IPS-NIHi7 (cell line): ENCODE data around the gene UNKL.

Experiments used
- DNase-seq: peaks from one replicate; pipeline ENCODE4 v3.0.0; 2012; ENCODE audit warnings: mixed read lengths; ENCODE audit errors: extremely low spot score

Gene UNKL

GRCh38 chr16:1431497-1432270, 17.2 kb upstream of the UNKL start:
- DNase-seq, result no peak

DNA sequence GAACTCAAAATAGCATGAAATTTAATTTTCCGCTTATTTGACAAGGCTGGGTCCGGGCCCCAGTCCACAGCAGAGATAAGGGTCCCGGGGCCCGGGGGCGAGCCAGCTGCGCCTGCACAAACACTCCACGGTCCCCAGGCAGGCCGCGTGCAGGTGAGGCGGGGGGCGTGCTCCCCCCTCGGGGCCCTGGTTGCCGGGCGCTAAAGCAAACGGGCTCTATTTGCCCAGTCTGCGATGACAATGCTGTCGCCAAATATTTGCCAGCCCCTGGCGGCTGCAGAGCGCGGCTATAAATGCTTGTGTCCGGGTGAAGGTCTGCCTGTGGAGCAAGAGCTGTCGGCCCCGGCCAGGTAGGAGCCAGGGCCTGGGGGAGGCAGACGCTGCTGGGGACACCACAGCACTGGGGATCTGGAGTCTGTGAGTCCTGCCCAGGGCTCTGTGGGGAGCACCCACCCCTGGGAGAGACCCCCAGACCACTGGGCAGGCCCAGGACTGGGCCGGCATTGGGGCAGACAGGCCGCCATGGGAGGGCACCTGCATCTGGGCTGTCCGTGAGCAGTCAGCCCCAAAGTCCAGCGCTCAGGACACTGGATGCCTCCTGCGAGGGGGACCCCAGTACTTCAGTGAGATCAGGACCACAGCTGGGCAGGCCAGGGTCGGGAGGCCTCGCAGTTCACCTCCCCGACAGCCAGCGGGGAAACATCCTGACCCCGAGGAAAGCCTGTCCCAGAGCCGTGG, 16.4 kb upstream of the UNKL start, which contains the start of gene PERCC1:
PERCC1 (plus strand) TSS at position 320 of the 738 bp plus-strand sequence. CDS start 1,516 bp downstream, outside the sequence.
- no peak for DNase-seq

DNA sequence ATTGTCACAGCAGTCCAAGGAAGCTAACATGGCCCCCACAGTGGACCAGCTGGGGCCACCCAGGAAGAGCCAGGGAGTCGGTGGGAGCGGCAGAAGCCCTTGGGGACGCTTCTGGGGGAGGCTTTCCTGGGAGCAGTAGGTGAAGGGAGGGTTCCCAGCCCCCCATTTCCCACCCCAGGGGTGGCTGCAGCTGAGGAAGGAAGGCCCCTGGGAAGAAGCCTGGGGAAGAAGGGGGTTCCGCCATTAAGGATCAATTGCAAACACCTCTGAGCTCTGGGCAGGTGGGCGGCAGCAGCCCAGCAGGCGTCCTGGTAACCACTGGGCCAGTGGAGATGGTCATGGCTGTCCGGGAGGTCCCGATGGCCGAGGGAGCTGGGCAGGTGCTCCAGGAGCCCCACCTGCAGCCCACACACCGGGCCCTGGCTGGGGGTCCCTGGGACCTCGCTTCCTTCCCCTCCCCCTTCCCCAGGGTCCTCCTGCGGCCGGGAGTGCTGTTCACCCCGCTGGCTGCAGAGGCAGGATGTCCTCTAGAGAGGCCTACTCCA, 15.8 kb upstream of the UNKL start:
- DNase-seq, result no peak

DNA sequence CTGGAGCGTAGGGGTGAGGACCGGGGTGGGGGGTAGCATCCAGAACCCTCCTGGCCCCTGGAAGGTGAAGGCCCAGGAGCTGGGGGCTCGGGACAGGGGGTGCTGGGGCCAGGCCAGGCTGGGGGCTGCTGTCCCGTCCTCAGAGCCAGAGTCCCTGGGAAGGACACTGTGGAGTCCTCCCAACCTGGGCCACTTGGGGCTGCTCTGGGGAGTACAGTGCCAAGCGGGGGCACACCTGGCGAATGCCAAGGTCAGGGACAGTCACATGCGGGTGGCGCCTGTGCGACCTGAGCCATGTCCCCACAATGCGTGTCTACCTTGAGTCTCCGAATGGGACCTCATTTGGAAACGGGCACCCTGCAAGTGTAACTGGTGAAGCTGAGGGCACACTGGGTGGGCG, 15.1 kb upstream of the UNKL start:
- DNase-seq, result no peak

DNA sequence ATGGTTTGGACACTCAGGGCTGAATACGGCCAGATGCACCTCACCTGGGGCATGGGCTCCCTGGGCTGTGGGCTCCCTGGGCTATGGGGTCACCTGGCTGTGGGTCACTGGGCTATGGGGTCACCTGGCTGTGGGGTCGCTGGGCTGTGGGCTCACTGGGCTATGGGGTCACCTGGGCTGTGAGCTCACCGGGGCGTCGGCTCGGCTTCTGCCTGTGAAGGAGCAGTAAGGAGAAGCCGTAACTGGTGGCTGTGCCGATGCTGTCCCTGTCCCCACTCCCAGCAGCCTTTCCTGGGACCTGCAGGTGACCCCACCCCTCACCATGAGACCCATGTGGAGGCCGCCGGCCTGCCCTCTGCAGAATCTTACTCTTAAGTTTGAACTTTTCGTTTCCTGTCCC, 14.5 kb upstream of the UNKL start:
- DNase-seq, result no peak

DNA sequence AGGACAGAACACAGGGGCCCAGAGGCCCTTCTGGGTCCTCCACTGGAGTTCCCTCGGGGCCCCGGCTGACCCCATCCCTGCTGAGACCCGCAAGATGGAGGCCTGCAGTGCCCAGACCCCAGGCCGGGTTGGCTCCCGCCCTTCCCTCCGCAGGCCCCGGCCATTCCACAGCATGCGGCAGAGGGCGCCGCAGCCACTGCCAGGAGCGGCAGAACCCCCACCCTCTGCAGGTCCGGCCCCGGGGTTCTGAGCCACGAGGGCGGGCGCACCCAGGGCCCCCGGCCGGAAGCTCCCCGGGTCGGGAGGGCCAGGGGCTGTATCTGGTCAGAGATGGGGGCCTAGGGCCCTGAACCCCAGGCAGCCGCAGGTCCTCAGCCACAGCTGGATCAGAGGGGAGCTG, 14.0 kb upstream of the UNKL start:
- peak; percentile 88 for DNase-seq

- no peak for DNase-seq
Observed at GRCh38 chr16:1427473-1428461, 13.3 kb upstream of the UNKL start.

DNA sequence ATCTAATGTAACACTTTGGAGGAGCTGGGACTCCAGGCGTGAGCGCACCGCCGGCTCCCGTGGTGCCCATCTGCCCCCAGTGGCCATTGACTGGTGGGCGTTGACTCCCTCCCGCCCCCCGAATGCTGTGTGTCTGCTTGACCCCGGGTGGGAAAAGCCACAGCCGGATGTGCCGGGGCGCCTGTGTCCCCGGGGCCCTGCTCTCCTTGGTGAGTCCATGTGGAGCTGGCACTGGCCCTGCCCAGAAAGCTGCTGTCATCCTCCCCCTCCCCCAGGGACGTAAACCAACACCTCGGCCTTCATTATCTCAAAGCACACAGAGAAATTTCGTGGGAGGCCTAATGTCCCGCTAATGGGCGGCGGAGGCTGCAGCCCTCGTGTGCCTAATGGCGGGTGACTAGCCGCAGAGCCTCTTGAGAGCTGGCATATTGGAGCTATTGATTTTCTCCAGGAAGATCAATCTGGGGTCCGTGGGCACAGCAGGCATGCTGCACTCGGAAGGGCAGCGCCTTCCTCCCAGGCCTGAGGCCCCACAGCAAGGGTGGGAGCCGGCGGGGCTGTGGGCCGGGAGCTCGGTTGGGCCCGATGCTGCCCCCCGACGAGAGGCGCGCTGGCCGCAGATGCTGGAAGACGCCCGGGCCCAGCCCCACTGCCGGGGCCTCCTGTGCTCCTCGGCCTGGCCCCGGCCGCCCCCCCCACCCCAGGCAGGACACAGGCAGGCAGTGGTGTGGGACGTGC, 12.4 kb upstream of the UNKL start:
- no peak for DNase-seq

DNA sequence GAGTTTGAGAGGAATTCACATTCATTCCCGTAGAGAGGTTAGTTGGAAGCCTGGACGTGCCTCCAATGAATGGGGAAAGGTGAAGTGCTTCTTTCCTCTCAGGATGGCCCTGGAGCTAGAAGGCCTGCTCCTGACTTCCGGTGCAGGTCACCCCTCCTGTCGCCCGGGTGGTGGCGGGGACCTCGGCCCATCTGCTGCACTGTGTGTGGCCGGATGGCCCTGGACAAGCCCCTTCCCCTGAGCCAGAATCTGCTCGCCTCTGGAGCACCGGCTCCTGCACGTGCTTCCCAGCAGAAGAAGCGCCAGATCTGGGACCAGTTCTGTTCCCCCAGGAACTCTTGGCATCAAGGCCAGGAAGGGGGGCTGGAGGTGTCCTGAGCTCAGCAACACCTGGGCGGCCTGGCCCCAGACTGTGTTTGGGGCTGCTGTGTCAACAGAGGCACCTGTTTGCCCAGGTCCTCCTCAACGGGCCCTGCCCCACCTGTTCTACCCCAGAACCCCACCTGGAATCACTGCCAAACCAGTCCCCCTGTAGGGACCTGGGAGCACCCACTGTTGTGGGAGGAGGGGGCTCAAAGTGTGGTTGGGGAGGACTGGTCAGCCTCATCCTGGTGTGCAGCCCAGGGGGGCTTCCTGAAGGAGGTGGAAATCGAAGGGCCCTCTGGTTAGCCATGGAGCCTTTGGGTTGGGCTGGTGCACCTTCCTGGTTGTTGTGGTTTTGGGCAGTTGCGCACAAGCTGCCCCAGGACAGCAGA, 11.3 kb upstream of the UNKL start:
- DNase-seq, result no peak

DNA sequence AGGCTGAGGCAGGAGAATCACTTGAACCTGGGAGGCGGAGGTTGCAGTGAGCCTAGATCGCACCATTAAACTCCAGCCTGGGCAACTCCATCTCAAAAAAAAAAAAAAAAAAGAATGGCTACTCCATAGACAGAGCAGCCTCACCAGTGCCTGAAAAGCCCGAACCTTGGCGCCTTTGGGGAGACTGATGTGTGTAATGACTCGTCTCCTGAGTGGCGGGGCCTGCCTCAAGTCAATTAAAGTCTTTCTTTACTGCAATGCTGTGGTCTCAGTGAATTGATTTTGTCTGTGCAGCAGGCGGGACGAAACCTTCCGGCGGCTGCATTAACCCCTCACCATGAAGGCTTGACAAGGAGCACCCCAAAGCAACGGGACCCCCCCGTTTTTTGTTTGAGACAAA, 9.5 kb upstream of the UNKL start:
- DNase-seq, result no peak

DNA sequence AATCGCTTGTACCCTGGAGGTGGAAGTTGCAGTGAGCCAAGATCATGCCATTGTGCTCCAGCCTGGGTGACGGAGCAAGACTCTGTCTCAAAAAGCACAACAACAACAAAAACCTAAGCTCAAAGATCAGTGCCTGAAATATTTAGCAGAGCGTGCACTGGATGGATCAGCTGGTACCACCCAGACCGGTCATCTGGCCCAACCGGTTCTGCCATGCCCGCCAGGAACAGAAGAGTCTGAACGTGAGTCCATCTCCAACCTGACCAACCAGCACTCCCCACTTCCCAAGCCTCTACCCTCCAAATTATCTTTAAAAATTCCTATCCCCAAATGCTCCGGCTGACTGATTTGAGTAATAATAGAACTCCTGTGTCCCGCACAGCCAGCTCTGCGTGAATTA, 7.6 kb upstream of the UNKL start:
- DNase-seq, result no peak

DNA sequence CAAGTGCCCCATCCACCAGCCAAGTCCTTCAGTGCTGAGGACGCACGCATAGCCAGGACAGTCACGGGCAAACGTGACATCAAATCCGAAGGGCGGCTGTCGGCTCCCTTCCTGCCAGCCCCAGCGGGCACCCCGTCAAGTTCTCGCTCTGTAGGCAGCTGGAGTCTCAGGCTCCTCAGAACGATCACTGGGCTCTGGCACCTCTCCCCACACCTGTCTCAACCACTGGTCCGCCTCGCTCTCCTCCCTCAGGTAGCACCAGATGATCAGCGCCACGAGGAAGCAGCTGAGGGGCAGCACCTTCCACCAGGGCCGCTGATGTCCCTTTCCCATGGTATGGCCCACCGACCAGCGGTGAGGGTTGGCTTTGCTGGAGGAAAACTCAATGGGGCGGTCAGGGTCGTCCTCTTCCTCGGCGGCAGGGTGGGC, 5.6 kb upstream of the UNKL start:
- DNase-seq, result no peak

DNA sequence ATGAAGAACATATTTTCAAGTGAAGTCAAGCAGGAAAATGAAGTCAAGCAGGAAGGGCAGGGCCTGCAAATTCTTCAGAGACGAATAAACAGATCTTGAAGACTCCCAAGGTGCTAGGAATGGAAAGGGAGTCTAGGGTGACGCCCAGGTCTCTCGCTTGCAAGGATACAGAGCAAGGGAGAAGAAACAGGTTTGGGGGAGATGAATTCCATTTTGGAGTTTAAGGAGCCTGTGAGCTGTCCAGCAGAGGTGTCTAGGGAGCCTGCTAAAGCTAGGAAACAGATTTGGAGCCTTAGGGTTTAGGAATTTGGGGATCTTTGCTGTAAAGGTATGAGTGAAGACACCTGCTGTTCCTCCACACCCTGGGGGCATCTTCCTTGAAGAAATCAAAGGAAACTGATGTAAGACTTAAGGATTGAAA, 2.0 kb upstream of the UNKL start:
- no peak for DNase-seq

DNA sequence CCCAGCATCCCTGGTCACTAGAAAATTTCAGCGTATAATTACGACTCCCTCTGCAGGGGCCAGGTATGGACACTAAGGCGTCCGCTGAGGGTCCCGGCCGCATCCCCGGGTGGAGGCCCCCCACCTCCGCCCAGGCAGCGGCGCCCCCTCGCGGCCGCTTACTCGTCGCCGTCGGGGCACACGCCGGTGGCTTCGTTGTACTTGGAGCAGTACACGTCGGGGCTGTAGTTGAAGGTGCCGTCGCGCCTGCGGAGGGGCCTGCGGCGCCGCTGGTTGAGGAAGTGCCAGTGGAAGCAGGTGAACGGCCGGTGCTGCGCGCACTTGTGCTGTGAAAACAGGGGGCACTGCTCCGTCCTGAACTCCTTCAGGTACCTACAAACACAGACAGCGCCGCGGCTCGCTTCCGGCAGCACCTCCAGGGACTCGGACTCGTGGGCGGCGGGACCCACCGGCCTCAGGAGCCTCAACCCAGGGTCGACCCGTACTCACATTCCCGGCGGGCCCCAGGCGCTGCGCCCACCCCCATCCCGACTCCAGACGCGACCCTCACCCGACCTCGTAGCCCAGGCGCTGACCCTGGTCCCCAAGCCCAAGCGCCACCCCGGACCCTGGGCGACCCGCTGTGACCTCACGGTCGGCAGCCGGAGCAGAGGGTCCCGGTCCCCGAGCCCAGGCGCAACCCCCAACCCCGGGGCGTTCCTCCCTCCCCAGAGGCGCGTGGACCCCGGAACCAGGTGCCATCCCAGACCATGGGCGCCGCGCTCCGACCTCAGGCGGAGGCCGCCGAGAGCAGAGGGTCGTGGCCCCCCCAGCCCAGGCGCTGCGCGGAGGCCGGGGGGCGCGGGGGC, 596 bp downstream of the UNKL start:
- peak; percentile 79 for DNase-seq

DNA sequence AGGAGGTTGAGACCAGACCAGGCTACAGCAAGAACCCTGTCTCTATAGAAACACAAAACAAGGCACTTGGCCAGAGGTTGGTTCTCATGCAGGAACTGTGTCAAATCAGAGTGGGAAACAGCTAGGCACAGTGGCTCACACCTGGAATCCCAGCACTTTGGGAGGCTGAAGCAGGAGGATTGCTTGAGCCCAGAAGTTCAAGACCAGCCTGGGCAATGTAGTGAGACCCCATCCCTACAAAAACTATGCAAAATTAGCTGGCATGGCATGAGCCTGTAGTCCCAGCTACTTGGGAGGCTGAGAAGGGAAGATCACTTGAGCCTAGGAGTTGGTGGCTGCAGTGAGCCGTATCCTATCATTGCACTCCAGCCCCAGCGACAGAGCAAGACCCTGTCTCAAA, 1.7 kb downstream of the UNKL start:
- DNase-seq, result no peak

GRCh38 chr16:1408171-1408837, 6.2 kb downstream of the UNKL start:
- peak; percentile 98 for DNase-seq

DNA sequence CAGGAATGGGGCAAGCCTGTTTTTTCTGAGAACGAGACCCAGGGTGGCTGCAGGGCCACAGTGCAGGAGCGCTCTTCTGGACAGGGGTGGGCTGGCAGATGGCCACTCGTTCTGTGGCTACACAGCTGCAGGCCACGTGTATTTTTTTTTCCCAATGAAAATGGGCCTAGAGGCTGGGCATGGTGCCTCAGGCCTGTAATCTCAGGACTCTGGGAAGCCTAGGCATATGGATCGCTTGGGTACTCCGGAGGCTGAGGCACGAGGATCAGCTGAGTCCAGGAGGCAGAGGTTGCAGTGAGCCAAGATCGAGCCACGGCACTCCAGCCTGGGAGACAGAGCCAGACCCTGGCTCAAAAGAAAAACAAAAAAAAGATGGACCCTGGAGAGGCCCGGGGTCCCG, 6.8 kb downstream of the UNKL start:
- DNase-seq, result no peak

GRCh38 chr16:1403733-1404132, 10.8 kb downstream of the UNKL start:
- no peak for DNase-seq

GRCh38 chr16:1403036-1403435, 11.5 kb downstream of the UNKL start:
- DNase-seq, result no peak
